IPS-18a (cell line): ENCODE measurements around the gene RPH3AL.

Experiments used
- H3K27ac ChIP-seq: one replicate; pipeline ENCODE4 v1.5.1; 2013; ENCODE audit warnings: low read length
- H3K27me3 ChIP-seq: one replicate; pipeline ENCODE4 v1.6.1; 2013; ENCODE audit warnings: mild to moderate bottlenecking, low read length; ENCODE audit not compliant: control insufficient read depth, insufficient read depth
- H3K36me3 ChIP-seq: one replicate; pipeline ENCODE4 v1.6.1; 2013; ENCODE audit warnings: low read depth, low read length; ENCODE audit not compliant: control insufficient read depth
- H3K4me1 ChIP-seq: one replicate; pipeline ENCODE4 v1.6.1; 2013; ENCODE audit warnings: low read depth, low read length; ENCODE audit not compliant: control insufficient read depth
- H3K4me3 ChIP-seq: one replicate; pipeline ENCODE4 v1.5.1; 2013; ENCODE audit warnings: low read length
- H3K9ac ChIP-seq: one replicate; pipeline ENCODE4 v1.6.1; 2013; ENCODE audit warnings: mild to moderate bottlenecking, low read length, moderate library complexity
- H3K9me3 ChIP-seq: one replicate; pipeline ENCODE4 v1.6.1; 2013; ENCODE audit warnings: low read depth, low read length; ENCODE audit not compliant: control insufficient read depth

The RPH3AL gene

DNA sequence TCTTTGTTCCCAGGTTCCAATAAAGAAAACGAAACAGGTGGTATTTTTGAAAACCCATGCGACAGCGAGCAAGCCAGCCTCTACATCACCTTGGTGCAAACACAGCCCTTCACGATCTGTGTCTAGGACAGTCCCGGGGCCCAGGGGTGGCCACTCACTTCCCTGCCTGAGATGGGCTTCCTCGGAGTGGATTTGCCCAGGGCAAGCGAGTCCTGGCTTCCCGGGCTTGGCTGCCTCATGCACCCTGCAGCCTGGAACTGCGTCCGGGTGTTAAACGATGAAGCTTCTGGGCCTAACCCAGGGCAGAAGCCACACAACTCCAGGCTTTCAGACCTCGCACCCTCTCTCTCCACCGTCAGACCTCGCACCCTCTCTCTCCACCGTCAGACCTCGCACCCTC is 66.0 kb downstream of the RPH3AL start:
- H3K27me3 ChIP-seq, result no peaks in the 10 kb centered on the region
- no peaks in the 10 kb centered on the region for H3K4me1 ChIP-seq
- H3K4me3 ChIP-seq, result no peak overlapping the region
- no peaks in the 10 kb centered on the region for H3K36me3 ChIP-seq
- no peak overlapping the region for H3K9ac ChIP-seq
- no peaks in the 10 kb centered on the region for H3K9me3 ChIP-seq
- no peak overlapping the region for H3K27ac ChIP-seq

GRCh38 chr17:285751-286422 is 66.7 kb downstream of the RPH3AL start:
- H3K36me3 ChIP-seq, result no peaks in the 10 kb centered on the region
- no peak overlapping the region for H3K9ac ChIP-seq
- no peak overlapping the region for H3K4me3 ChIP-seq
- no peak overlapping the region for H3K27ac ChIP-seq
- no peaks in the 10 kb centered on the region for H3K9me3 ChIP-seq
- H3K4me1 ChIP-seq, result no peaks in the 10 kb centered on the region
- H3K27me3 ChIP-seq, result no peaks in the 10 kb centered on the region

GRCh38 chr17:284676-285355 is 67.8 kb downstream of the RPH3AL start:
- Histone ChIP-seq H3K4me1 (no peaks in the 10 kb centered on the region), H3K27me3 (no peaks in the 10 kb centered on the region), H3K9me3 (no peaks in the 10 kb centered on the region), H3K4me3 (no peak overlapping the region), H3K36me3 (no peaks in the 10 kb centered on the region), H3K27ac (no peak overlapping the region), H3K9ac (no peak overlapping the region)

DNA sequence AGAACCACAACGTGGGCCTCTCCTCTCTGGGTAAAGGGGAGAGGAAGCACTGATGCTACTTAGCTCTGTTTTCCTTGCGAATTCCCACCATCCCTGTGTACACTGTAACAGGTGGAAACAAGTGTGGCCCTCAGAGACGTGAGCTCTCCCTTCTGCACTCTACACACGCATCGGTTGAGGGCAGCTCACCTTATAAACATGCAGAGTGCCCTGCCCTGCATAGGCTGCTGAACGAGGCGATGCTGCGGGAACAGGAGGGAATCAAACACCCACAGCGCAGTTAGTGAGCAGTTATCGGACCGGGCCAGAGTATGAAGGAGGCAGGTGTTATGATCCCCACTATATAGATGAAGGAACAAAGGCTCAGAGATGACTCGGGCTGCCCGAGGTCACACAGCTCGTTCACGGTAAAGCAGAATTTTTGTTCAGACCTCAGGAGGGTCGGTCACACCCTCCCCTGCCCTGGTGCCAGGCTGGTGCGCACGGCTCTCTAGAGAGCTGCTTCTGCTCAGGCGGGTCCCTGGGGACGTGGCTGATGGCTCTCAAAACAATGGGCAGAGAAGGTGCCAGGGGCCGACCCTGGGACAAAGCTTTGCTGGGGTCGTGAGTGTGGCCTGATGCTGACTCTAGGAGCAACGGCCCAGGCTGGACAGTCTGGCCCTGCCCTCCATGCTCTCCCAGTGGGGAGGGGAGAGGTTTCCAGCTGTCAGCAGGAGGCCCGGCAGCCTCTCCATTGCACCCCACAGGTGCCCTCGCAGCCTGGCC is 68.5 kb downstream of the RPH3AL start:
- H3K4me1 ChIP-seq, result no peaks in the 10 kb centered on the region
- no peak overlapping the region for H3K4me3 ChIP-seq
- H3K27ac ChIP-seq, result no peak overlapping the region
- H3K9ac ChIP-seq, result no peak overlapping the region
- H3K27me3 ChIP-seq, result no peaks in the 10 kb centered on the region
- no peaks in the 10 kb centered on the region for H3K36me3 ChIP-seq
- H3K9me3 ChIP-seq, result no peaks in the 10 kb centered on the region

DNA sequence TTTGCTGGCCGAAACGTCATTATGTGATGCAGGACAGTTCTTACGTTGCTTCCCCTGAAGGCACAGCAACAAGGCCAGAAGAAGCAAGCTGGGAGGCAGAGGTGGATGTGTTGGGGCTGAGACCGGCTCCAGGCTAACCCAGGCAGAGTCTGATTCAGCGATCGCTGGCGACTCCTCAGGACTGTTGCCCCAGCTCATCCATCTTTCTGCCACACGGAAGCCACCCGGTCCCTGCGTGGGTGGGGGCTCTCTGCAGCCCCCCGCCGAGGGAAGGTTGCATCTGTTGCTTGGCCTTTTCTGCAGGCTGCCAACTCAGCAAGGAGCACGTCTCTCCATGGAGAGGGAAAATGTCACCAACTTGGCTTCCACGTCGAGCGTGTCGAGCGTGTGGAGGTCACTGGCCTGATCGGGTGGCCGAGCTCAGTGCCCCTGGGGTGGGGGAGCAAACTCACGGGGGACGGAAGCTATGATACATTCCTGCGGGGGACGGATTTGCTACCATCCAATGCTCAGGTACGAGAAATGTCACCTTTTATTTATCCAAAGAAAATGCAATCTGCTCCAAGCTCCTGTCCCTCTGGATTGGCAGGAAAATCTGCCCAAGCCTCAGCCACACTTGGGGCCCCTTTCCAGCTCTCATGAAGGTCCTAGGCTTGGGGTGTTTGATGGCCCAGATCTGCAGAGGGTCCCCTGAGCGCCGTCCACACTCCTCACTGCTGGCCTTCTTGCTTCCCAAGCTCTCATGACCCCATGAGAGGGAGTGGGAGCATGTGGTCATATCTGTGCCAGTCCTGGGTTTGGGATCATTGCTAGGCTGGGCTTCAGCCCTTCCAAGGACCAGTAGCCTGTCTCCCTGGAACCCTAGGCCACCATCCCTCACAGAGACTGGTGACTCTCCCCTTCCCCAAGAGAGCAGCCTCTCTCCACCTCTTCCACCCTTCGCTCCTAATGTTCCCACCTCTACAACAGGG is 69.4 kb downstream of the RPH3AL start:
- Histone ChIP-seq H3K36me3 (no peaks in the 10 kb centered on the region), H3K9ac (no peak overlapping the region), H3K4me1 (no peaks in the 10 kb centered on the region), H3K9me3 (no peaks in the 10 kb centered on the region), H3K4me3 (no peak overlapping the region), H3K27me3 (no peaks in the 10 kb centered on the region), H3K27ac (no peak overlapping the region)

DNA sequence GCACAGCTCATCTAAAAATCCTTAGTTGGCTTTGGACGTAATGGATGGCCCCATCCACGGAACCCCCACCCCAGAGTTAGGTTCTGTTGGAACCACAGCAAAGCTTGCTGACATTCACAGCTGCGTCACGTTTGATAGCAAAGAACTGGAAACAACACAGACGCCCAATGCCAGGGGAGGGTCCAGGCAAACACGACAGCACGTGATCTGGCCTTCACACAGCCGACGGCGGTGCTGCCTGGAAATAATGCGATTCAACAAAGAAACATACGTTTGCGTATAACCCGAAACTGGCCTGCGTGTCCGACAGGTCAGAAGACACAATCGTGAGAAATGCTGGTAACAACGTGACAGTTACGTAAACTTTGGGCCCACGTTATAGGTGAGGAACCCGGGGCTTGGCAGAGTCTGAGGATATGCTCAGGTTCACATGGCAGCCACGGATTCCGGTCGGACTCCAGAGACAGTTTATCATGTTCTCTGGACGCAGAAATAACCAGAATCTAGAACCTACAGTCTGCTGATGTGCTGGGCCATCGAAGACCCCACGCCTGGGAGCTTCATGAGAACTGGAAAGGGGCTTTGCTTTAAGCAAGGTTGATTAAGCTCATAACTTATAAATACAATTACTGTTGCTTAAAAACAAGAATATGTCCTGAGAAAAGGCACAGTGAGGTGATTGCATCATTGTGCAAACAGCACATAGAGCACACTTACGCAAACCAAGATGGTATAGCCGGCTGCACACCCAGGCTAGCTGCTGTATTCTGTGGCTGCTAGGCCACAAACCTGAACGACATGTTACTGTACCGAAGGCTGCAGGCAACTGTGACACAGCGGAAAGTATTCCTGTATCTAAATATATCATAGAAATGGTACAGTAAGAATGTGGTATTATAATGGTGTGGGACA is 70.4 kb downstream of the RPH3AL start:
- no peaks in the 10 kb centered on the region for H3K27me3 ChIP-seq
- no peaks in the 10 kb centered on the region for H3K9me3 ChIP-seq
- no peaks in the 10 kb centered on the region for H3K4me1 ChIP-seq
- H3K36me3 ChIP-seq, result no peaks in the 10 kb centered on the region
- no peak overlapping the region for H3K9ac ChIP-seq
- no peak overlapping the region for H3K4me3 ChIP-seq
- no peak overlapping the region for H3K27ac ChIP-seq

- no peak overlapping the region for H3K9ac ChIP-seq
- no peaks in the 10 kb centered on the region for H3K4me1 ChIP-seq
Observed at GRCh38 chr17:281365-281999, 71.1 kb downstream of the RPH3AL start.

GRCh38 chr17:280901-281300 is 71.7 kb downstream of the RPH3AL start:
- H3K9ac ChIP-seq, result no peak overlapping the region
- no peak overlapping the region for H3K4me3 ChIP-seq
- H3K27ac ChIP-seq, result no peak overlapping the region
- no peaks in the 10 kb centered on the region for H3K36me3 ChIP-seq
- no peaks in the 10 kb centered on the region for H3K27me3 ChIP-seq
- H3K4me1 ChIP-seq, result no peaks in the 10 kb centered on the region
- no peaks in the 10 kb centered on the region for H3K9me3 ChIP-seq

More at GRCh38 chr17:281365-281999, 71.1 kb downstream of the RPH3AL start:
- Histone ChIP-seq H3K27ac (no peak overlapping the region), H3K9me3 (no peaks in the 10 kb centered on the region), H3K4me3 (no peak overlapping the region), H3K36me3 (no peaks in the 10 kb centered on the region), H3K27me3 (no peaks in the 10 kb centered on the region)

DNA sequence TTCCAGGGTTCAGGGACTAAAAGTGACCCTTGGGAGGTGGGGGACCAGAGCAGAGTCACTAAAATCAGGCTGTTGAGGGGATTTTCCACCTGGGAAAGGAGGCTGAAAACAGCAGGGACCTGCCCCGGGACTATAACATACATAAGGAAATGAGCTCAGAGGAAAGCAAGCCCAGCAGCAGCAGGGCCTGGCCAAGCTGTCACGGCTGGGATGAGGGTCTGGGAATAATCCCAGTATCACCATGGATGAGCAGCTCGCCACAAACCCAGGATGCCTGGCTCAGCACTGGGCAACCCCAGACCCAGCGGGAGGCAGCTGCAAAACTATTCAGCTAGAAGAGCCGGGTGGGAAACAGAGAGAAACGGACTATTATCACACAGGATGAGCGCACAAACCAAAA is 72.4 kb downstream of the RPH3AL start:
- H3K27me3 ChIP-seq, result no peaks in the 10 kb centered on the region
- no peaks in the 10 kb centered on the region for H3K4me1 ChIP-seq
- H3K36me3 ChIP-seq, result no peaks in the 10 kb centered on the region
- H3K9ac ChIP-seq, result no peak overlapping the region
- no peaks in the 10 kb centered on the region for H3K9me3 ChIP-seq
- no peak overlapping the region for H3K27ac ChIP-seq
- no peak overlapping the region for H3K4me3 ChIP-seq

DNA sequence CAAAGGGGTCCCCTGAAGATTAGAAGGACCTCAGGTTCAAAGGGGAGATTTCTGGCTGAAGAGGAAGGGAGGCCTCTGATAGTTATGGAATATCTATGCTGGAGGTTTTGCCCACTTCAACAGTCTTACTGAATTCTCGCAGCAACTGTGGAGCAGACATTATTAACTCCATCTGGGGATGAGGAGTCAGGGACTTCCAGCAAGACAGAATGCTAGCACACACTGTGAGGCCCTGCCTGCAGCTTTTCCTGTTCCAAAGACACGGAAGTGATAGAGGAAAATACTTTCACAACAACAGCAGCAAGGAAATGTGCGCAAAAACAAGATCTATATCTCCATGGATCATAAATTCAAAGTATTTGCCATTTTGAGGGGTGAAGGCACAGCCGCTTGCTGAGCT is 72.8 kb downstream of the RPH3AL start:
- Histone ChIP-seq H3K9ac (no peak overlapping the region), H3K9me3 (no peaks in the 10 kb centered on the region), H3K27ac (no peak overlapping the region), H3K36me3 (no peaks in the 10 kb centered on the region), H3K27me3 (no peaks in the 10 kb centered on the region), H3K4me1 (no peaks in the 10 kb centered on the region), H3K4me3 (no peak overlapping the region)
